Psoas muscle (tissue), 8 donors: Measurements from ENCODE around the gene LCORL. TPM values are rescaled to one million over a fixed set of nuclear protein-coding genes. Genes with fewer than 3 reads are reported as not detected.

Experiments
- ATAC-seq, 4 donors: fragments of 200-7000 bp; cut with Tn5 transposase; one replicate each; pipeline ENCODE4 v1.9.1; 2020; ENCODE audit warnings: moderate library complexity in 3 of 4, mild to moderate bottlenecking in 2 of 4
- DNase-seq, 2 donors: peaks; one replicate each; pipeline ENCODE4 v3.0.0-alpha.2; 2020
- H3K27ac ChIP-seq: fragments of 200-600 bp; one replicate; pipeline ENCODE4 v1.8.0; 2022
- H3K27me3 ChIP-seq, 3 donors: fragments of 200-600 bp in 1 of 3; one replicate each; pipeline versions ENCODE4 v1.6.1 to v1.8.0; 2013 to 2022; ENCODE audit warnings: low read length in 2 of 3, mild to moderate bottlenecking in 2 of 3, moderate library complexity in 1 of 3; ENCODE audit not compliant: insufficient read depth in 3 of 3
- H3K36me3 ChIP-seq, 2 donors: fragments of 200-600 bp in 1 of 2; one replicate each; pipeline versions ENCODE4 v1.6.1 to v1.8.0; 2013 to 2022; ENCODE audit warnings: low read depth in 1 of 2, mild to moderate bottlenecking in 1 of 2, moderate library complexity in 1 of 2; ENCODE audit not compliant: insufficient read depth in 1 of 2
- H3K4me1 ChIP-seq: fragments of 200-600 bp; one replicate; pipeline ENCODE4 v1.8.0; 2022
- H3K4me3 ChIP-seq: fragments of 200-600 bp; one replicate; pipeline ENCODE4 v1.8.0; 2022; ENCODE audit warnings: mild to moderate bottlenecking
- H3K9me3 ChIP-seq: fragments of 200-600 bp; one replicate; pipeline ENCODE4 v1.8.0; 2022
- WGBS, 3 donors: extraction: QIAGEN DNeasy Blood & Tissue Kit; methylation state at CpG; one replicate each; pipeline versions ENCODE4 v1.1.6 to v1.1.7; 2013; 5-methylcytosine and 5-hydroxymethylcytosine counted together
- intact Hi-C, 2 donors: fragments of 100-400 bp; cut with DNase I; formaldehyde crosslinking; loops; one replicate each; pipeline versions ENCODE4 v1.11.0 to v1.14.2; 2022
- polyA plus RNA-seq, 3 donors: library from polyadenylated mRNA; stranded (reverse); fragments of 200-250 nt; gene quantifications; one replicate each; pipeline ENCODE4 v1.2.3, GENCODE V29; 2013
- total RNA-seq, 4 donors: library from RNA; stranded (reverse); fragmentation: NEBNext Ultra II Directional in 2 of 4; extraction: Animal tissue kit (Norgen Biotek cat#: 25700) in 2 of 4; gene quantifications; one replicate each; pipeline versions ENCODE4 v1.2.1 to v1.2.4, GENCODE V29; 2021 to 2023
- TF ChIP-seq, protein P1 (sequence below): fragments of 200-600 bp; IDR thresholded peaks from one replicate; pipeline ENCODE4 v1.8.0; 2022; ENCODE audit warnings: antibody characterized with exemption
- donor health status: healthy with polysubstance abuse.
- donor health status: DM: no; HTN: no; CAD: no; lungs with moderate emphysema.
- donor health status: Bipolar disorder and iron deficiency.
- donor health status: healthy.
- donor health status: DM: yes; HTN: yes; CAD: no.
- donor health status: DM: no; HTN: no; CAD: no.
- donor health status: DM: no; HTN: no; CAD: no.
- donor health status: DM: yes; HTN: yes; CAD: no.

LCORL gene
- total and polyA plus RNA-seq, 7 donors: 2.1 to 7.5 (median 5.3) TPM

DNA sequence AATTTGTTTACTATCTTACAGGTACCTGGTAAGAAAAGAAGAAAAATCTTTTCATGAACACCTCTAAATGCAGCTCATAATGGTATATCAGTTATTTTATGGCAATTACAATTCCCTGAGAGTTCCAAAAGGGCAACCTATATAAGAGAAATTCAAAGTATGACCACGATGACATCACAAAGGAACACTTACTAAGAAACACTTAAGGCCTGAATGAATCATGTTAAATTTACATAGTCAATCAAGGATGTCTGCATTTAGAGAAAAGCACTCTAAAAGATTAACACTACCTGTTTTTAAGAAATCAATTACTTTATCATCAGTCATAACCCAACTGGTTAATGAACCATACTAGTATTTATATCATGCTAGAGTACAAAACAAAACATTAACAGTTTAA lies 63.9 kb downstream of the LCORL start:
- TF ChIP-seq, protein P1, sequence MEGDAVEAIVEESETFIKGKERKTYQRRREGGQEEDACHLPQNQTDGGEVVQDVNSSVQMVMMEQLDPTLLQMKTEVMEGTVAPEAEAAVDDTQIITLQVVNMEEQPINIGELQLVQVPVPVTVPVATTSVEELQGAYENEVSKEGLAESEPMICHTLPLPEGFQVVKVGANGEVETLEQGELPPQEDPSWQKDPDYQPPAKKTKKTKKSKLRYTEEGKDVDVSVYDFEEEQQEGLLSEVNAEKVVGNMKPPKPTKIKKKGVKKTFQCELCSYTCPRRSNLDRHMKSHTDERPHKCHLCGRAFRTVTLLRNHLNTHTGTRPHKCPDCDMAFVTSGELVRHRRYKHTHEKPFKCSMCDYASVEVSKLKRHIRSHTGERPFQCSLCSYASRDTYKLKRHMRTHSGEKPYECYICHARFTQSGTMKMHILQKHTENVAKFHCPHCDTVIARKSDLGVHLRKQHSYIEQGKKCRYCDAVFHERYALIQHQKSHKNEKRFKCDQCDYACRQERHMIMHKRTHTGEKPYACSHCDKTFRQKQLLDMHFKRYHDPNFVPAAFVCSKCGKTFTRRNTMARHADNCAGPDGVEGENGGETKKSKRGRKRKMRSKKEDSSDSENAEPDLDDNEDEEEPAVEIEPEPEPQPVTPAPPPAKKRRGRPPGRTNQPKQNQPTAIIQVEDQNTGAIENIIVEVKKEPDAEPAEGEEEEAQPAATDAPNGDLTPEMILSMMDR: no peak
- 96 to 100% (median 98%) methylated on average over 1 of the region's 1 CpG for WGBS, 3 donors
- intact Hi-C loops: no loop called here
- no peak overlapping the region for H3K27ac ChIP-seq
- no peaks in the 10 kb centered on the region for H3K9me3 ChIP-seq
- H3K36me3 ChIP-seq: peaks cover 0 to 21% of the 10 kb centered on the region in 2 donors
- H3K4me3 ChIP-seq: no peak overlapping the region
- no peak for DNase-seq
- H3K4me1 ChIP-seq: no peaks in the 10 kb centered on the region
- no peaks in the 10 kb centered on the region for H3K27me3 ChIP-seq
- no peak for ATAC-seq

DNA sequence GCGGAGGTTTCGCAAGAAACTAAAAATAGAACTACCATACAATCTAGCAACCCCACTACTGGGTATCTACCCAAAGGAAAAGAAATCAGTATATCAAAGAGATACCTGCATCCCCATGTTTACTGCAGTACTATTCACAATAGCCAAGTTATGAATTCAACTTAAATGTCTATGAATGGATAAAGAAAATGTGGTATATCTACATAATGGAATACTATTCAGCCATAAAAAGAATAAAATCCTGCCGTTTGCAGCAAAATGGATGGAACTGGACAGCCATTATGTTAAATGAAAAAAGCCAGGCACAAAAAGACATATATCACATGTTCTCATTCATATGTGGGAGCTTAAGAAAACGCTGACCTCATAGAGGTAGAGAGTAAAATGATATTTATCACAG lies 65.3 kb downstream of the LCORL start:
- Histone ChIP-seq H3K4me1 (no peaks in the 10 kb centered on the region), H3K4me3 (no peak overlapping the region), H3K27me3 (no peaks in the 10 kb centered on the region), H3K27ac (no peak overlapping the region), H3K36me3 (peaks cover 0 to 16% of the 10 kb centered on the region in 2 donors), H3K9me3 (no peaks in the 10 kb centered on the region)
- 96 to 98% (median 98%) methylated on average over 4 of the region's 4 CpGs for WGBS, 3 donors
- intact Hi-C loops: no loop called here
- ATAC-seq: no peak
- TF ChIP-seq, protein P1: no peak
- no peak for DNase-seq

DNA sequence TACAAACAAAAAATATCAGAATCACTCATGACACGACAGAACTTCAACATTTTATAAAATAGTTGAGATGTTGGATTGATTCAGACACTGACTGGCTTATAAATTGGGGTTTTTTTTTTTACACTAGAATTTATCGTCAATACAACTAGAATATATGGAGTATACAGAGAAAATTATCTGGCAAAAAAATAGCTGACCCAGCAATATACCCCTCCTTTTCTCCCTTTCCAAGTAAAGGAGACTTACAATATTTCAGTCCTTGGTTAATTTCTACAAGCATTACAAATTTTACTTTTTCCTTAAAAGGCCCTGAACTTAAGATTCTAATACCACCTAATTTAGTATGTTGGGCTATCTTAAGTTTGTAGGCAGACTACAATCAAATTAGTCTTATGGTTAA lies 76.3 kb downstream of the LCORL start:
- intact Hi-C loops: no loop called here
- H3K27ac ChIP-seq: no peak overlapping the region
- DNase-seq: no peak
- no peaks in the 10 kb centered on the region for H3K27me3 ChIP-seq
- 94 to 96% (median 96%) methylated on average over 2 of the region's 2 CpGs for WGBS, 3 donors
- H3K36me3 ChIP-seq: no peaks in the 10 kb centered on the region
- ATAC-seq: no peak
- H3K4me1 ChIP-seq: no peaks in the 10 kb centered on the region
- no peaks in the 10 kb centered on the region for H3K9me3 ChIP-seq
- TF ChIP-seq, protein P1: no peak
- no peak overlapping the region for H3K4me3 ChIP-seq

DNA sequence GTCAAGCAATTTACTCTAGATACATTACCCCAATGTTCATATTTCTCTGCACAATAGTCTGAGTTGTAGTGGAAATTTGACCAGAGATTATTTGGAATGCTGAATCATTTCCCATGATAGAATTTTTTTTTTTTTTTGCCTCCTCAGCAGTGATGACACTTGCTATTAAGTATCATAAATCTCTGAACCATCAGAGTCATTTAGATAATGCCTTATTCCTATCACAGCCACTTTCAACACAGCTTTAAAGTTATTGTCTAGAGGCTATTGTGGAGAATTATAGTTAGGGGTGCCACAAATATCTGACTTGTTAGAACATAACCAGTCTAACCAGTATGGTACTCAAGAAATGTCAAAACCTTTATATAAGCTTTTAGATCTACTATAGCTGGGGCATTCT lies 79.8 kb downstream of the LCORL start:
- Histone ChIP-seq H3K9me3 (no peaks in the 10 kb centered on the region), H3K27ac (no peak overlapping the region), H3K4me3 (no peak overlapping the region), H3K27me3 (no peaks in the 10 kb centered on the region), H3K4me1 (no peaks in the 10 kb centered on the region), H3K36me3 (no peaks in the 10 kb centered on the region)
- intact Hi-C loops: no loop called here
- ATAC-seq (no peak), DNase-seq (no peak)
- TF ChIP-seq, protein P1: no peak

DNA sequence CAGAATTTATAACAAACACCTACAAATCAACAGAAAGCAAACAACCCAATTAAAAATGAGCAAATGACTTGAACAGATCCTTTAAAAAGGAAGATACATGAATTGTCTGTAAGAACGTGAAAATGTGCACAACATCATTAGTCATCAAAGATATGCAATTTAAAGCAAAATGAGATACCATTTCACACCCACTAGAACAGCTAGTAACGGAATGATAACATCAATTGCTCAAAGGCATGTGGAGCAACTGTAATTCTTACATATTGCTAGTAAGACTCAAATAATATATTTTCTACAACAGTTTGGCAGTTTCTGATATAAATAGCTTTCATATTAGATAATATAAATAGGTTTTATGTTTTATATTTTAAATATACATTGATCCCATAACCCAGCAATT lies 82.5 kb downstream of the LCORL start:
- intact Hi-C loops: no loop called here
- no peak for ATAC-seq

More for the DNA sequence above, 82.5 kb downstream of the LCORL start:
- H3K27ac ChIP-seq: no peak overlapping the region
- H3K36me3 ChIP-seq: no peaks in the 10 kb centered on the region
- TF ChIP-seq, protein P1: no peak
- H3K27me3 ChIP-seq: no peaks in the 10 kb centered on the region
- no peaks in the 10 kb centered on the region for H3K9me3 ChIP-seq
- H3K4me3 ChIP-seq: no peak overlapping the region
- 89 to 91% (median 90%) methylated on average over 2 of the region's 2 CpGs for WGBS, 3 donors
- H3K4me1 ChIP-seq: no peaks in the 10 kb centered on the region
- no peak for DNase-seq
